Left ventricle myocardium inferior (tissue), 1 donor: ENCODE data around the gene DVL1. TPM values are rescaled to one million over a fixed set of nuclear protein-coding genes. Genes with fewer than 3 reads are reported as not detected.

Source experiments
- DNase-seq: peaks from one replicate; pipeline ENCODE4 v3.0.0-alpha.2; 2020
- H3K27ac ChIP-seq: fragments of 200-600 bp; replicated peaks from 2 replicates; pipeline ENCODE4 v1.8.0; 2021
- H3K27me3 ChIP-seq: fragments of 200-600 bp; 2 replicates; pipeline ENCODE4 v1.8.0; 2021; ENCODE audit warnings: low read depth
- H3K36me3 ChIP-seq: fragments of 200-600 bp; 2 replicates; pipeline ENCODE4 v1.8.0; 2021
- H3K4me1 ChIP-seq: fragments of 200-600 bp; 2 replicates; pipeline ENCODE4 v1.8.0; 2021
- H3K4me3 ChIP-seq: fragments of 200-600 bp; 2 replicates; pipeline ENCODE4 v1.8.0; 2021; ENCODE audit warnings: mild to moderate bottlenecking, moderate library complexity
- H3K9me3 ChIP-seq: fragments of 200-600 bp; replicated peaks from 2 replicates; pipeline ENCODE4 v1.8.0; 2021
- CTCF ChIP-seq: fragments of 200-600 bp; IDR thresholded peaks from 2 replicates; pipeline ENCODE4 v1.8.0; 2021; ENCODE audit warnings: antibody characterized with exemption, mild to moderate bottlenecking, borderline replicate concordance
- intact Hi-C: fragments of 100-400 bp; cut with micrococcal nuclease; formaldehyde crosslinking; loops from one replicate; pipeline ENCODE4 v1.11.0; 2022
- total RNA-seq: library from RNA; stranded (reverse); fragmentation: NEBNext Ultra II Directional; extraction: Animal tissue kit (Norgen Biotek cat#: 25700); gene quantifications from one replicate; pipeline ENCODE4 v1.2.1, GENCODE V29; 2021
- donor health status: DM: no; HTN: yes; CAD: no; lungs with severe emphysema.

Gene DVL1
- total RNA-seq, 1 donor from 2014 or later, result 93.0 TPM

DNA sequence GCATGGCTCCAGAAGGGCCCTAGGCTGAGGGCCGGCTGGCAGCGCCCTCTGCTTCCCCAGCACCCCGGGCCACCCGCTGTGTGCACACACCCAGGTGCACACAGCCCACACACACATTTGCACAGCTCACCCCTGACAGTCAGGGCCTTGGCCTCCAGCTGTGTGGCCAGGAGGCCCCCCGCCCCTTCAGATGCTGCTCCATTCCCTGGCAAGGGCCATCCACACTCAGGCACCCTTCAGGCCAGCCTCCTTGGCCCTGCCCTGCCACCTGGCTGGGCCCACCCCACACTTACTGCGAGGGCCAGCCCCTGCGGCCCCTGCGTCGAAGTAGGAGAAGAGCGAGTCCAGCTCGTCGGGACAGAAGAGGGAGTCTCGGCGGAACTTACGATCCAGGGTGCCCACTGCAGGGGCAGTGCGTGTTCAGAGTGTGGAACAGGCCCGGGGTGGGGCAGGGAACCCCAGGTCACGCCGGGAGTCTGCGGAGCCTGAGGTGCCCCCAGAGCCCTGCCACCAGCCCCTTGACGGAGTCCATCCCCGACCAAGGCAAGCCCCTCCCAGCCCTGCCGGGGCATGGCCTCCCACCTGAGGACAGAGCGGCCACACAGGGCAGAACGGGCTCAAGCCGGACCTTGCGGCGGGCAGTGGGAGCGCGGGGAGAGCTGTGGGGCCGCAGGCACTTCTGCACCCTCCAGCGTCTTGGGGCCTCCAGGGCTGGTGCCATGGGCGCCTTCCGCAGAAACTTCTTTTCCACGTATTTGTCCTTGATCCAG is 53.9 kb downstream of the DVL1 start:
- intact Hi-C loops, result no loop called here
- Histone ChIP-seq H3K36me3 (peaks cover 42% of the 10 kb centered on the region), H3K9me3 (no peaks in the 10 kb centered on the region), H3K4me3 (no peak overlapping the region), H3K27ac (no peak overlapping the region), H3K4me1 (peaks cover 18% of the 10 kb centered on the region), H3K27me3 (no peaks in the 10 kb centered on the region)
- DNase-seq, result no peak
- no peak for TF ChIP-seq CTCF

DNA sequence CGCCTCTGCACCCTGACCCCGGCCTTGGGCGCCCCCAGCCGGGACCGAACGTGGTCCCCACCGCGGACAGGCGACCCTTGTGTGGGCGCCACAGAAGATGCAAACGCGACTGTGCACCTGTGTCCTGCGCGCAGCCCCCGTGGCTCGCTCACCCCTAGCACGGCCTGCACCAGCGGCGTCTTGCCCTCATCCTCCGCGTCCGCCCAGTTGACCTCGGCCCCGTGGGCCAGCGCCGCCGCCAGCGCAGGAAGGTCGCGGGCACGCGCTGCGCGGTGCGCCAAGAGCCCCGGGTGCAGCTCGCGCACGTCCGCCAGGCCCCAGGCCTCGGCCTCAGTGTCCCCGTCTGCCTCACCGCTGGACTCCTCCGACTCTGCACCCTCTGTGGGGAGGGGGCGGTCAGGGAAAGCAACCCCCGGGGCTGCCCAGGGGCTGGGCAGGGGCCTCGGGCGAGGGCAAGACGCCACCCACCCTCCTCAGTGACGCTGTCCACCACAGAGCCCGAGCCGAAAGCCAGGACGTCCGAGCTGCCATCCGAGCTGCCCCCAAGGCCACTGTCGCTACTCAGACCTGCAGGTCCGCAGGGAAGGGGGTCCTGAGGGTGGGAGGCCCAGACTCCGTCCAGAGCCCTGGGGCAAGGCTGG is 54.8 kb downstream of the DVL1 start:
- H3K9me3 ChIP-seq, result no peaks in the 10 kb centered on the region
- intact Hi-C loops, result no loop called here
- no peak overlapping the region for H3K4me3 ChIP-seq
- TF ChIP-seq CTCF, result no peak
- H3K27ac ChIP-seq, result no peak overlapping the region
- no peaks in the 10 kb centered on the region for H3K27me3 ChIP-seq
- H3K36me3 ChIP-seq, result peaks cover 42% of the 10 kb centered on the region
- DNase-seq, result no peak
- peaks cover 18% of the 10 kb centered on the region for H3K4me1 ChIP-seq

DNA sequence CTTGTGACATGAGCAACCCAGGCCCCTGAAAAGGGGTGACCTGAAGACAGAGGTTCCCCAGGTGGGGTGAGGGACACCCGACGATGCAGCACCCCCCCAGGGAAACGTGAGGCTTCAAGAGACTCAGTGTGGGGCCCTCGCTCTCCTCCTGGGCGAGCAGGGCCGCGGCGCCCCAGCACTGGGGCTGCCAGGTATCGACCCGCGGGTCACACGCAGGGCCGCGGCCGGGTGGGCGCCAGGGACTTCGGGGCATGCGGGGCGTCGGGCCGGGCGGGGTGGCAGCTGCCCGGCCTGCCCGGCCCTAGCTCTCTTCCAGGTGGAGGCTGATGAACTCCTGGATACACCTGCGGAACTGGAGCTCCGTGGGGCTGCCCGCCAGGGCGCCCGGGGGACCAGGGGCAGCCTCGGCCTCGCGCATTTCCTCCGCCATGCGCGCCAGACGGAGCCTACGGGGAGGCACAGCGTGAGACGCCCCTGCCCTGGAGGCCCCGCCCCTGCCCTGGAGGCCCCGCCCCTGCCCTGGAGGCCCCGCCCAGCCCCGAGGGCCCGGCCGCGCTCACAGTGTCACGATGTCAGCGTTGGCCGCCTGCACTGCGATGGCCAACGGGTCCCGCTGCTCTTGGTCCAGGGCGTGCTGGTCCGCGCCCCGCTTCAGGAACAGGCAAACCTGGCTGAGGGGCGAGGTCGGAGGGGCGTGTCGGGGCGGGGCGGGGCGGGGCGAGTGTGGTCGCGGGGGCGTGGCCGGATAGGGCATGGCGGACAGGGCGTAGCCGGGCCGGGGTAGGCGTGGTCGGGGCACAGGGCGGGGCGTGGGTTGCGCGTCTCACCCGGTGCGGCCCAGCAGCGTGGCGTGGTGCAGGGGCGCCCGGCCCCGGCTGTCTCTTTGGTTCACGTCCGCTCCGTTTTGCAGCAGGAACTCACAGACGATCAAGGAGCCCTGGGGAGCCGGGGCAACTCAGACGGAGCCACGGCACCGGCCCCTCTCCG is 55.7 kb downstream of the DVL1 start:
- peaks cover 14% of the 10 kb centered on the region for H3K4me1 ChIP-seq
- H3K9me3 ChIP-seq, result no peaks in the 10 kb centered on the region
- no peak overlapping the region for H3K4me3 ChIP-seq
- H3K36me3 ChIP-seq, result peaks cover 42% of the 10 kb centered on the region
- TF ChIP-seq CTCF, result no peak
- intact Hi-C loops, result no loop called here
- no peak overlapping the region for H3K27ac ChIP-seq
- DNase-seq, result no peak
- no peaks in the 10 kb centered on the region for H3K27me3 ChIP-seq

DNA sequence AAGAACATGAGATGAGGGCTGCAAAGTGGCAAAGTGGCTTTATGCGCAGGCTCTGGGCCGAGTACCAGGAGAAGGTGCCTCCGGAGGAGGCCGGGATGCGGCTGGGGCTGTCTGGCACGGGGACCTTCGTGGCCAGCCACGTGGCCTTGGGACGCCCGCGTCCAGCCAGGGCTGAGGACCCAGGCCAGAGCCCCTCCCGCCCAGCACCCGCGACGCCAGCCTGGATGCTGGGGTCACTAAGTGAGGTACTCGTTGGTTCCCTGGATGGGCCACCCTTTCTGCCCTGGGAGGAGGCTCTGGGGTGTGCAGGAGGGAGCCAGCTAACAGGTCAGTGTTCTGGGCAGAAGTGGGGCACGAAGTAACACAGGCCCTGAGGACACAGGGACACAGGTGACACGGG is 56.4 kb downstream of the DVL1 start:
- Histone ChIP-seq H3K27ac (no peak overlapping the region), H3K27me3 (no peaks in the 10 kb centered on the region), H3K9me3 (no peaks in the 10 kb centered on the region), H3K4me1 (peaks cover 14% of the 10 kb centered on the region), H3K4me3 (no peak overlapping the region), H3K36me3 (peaks cover 39% of the 10 kb centered on the region)
- TF ChIP-seq CTCF, result no peak
- intact Hi-C loops, result no loop called here
- no peak for DNase-seq

DNA sequence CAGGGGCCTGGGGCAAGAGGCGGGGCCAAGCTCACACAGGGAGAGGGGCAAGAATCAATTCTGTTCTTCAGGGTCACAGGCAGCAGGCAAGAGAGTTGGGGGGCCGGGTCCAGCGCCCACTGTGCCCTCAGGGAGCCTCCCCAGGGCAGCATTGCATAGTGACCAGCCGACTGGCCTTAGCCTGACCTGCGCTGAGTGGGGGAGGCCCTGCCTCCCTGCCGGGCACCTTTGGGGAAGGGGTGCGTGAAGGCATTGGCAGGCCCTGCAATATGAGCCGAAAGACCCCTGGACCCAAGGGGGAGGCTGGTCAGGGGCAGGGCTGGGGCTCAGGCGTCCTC is 56.8 kb downstream of the DVL1 start:
- no peak for TF ChIP-seq CTCF
- intact Hi-C loops, result no loop called here
- no peak for DNase-seq
- H3K27ac ChIP-seq, result no peak overlapping the region
- peaks cover 35% of the 10 kb centered on the region for H3K36me3 ChIP-seq
- peaks cover 14% of the 10 kb centered on the region for H3K4me1 ChIP-seq
- no peaks in the 10 kb centered on the region for H3K9me3 ChIP-seq
- H3K27me3 ChIP-seq, result peaks cover 4% of the 10 kb centered on the region
- H3K4me3 ChIP-seq, result no peak overlapping the region
